Measurements from ENCODE around the gene TRPM7.

Gene TRPM7

DNA sequence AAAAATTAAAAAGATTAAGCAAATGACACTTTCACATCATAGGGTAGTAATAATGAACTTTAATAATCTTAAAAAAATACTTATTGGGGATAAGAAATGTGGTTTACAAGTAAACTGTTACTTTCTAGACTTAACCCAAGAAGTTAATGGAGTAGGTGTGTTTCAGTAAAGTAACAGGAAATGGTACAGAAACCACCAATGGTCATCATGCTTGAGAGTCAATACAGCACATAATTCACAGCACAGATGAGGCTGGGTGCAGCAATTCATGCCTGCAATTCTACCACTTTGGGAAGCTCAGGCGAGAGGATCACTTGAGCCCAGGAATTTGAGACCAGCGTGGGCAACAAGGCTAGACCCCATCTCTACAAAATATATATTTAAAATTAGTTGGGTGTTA lies 128.6 kb downstream of the TRPM7 start:
- DNase-seq: no peak

DNA sequence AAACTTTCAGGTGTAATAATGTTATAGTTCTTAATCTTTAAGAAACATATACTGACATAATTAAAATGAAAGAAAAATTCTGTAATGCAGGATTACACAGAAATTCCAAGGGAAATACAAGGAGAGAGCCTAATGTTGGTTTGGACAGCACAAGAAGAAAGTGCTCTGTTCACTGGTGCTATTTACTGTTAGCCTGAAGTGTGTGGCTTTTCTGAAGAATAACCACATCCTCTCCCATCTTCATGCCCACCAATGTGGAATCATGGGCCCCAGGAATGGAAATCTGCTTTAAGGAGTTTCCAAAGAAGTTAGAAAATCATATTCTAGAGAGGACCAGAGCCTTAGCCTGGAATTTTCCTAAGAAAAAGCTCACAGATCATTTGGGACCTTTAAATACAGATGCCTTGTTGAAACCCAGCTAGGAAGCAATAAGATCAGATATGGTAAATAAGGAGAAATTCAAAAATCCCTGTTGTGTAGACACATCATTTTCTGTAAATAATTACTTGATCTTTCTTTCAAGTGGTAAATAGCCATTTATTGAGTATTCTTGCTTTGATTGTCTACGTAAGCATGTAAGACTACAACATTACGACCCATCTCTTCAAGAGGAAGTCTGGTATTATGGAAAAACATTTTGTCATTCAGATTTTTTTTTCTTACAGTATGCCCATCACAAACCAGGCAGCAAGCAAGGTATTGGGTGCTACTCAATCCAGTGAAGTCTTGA lies 129.8 kb downstream of the TRPM7 start:
- no peak for DNase-seq

DNA sequence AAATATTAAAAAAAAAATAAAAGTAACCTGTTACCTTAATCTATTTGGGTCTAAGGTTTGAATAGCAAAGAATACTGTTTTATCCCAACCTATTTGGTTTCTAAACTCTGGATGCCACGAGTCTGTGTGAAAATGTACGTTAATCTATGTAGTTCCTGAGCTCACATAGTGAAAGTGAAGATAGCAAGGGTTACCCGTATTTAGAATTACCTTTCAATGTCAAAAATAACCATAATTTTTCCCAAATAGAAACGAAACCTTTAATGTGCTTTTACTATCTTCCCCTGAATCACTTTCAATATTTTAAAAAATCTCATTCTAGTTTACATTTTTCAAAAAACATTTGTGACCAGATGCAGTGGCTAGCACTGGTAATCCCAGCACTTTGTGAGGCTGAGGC lies 134.4 kb downstream of the TRPM7 start:
- DNase-seq: no peak

- DNase-seq: no peak
Observed at GRCh38 chr15:50549326-50549725, 137.3 kb downstream of the TRPM7 start.

DNA sequence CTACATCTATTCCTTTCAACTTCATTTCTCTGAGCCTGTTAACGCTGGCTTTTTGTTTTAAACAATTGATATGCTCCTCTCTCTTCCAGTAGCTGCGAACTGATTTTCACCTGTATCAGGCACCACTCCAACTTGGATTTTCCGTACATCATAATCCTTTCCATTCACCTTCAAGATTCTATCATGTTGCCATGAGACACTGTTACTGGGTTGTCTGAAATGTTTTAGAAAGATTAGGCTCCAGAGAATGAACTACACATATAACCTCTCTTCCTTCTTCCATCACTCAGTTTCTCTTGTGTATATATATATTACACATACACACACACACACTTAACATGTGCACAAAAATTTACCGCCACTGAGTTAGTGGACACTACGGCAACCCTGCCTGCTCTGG lies 140.0 kb downstream of the TRPM7 start, which contains the start of gene USP50:
USP50 (minus strand) TSS at position 101 of the 400 bp plus-strand sequence. CDS start 141 bp downstream, outside the sequence.
- no peak for DNase-seq

DNA sequence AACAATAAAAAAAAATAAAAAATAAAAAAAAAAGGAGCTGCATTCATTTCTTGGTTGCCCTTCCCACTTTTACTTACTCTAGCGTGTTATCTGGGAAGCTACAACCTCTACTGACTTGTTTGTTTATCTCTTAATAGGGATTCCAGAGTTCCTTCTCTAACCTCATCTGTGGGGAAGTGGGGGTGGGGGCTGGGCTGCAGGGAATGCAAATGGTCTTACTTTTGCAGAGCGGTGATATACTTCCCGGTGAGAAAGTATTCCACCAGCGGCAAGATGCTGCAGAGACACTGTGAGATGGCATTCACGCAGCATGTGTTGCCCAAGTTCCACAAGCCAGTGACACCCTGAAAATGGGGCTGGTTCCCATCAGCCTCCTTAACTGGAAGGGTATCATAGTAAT lies 142.2 kb downstream of the TRPM7 start:
- no peak for DNase-seq

GRCh38 chr15:50543556-50543955 lies 143.0 kb downstream of the TRPM7 start:
- DNase-seq: peak; percentile 35

GRCh38 chr15:50542887-50543210 lies 143.7 kb downstream of the TRPM7 start:
- peak; percentile 51 for DNase-seq

DNA sequence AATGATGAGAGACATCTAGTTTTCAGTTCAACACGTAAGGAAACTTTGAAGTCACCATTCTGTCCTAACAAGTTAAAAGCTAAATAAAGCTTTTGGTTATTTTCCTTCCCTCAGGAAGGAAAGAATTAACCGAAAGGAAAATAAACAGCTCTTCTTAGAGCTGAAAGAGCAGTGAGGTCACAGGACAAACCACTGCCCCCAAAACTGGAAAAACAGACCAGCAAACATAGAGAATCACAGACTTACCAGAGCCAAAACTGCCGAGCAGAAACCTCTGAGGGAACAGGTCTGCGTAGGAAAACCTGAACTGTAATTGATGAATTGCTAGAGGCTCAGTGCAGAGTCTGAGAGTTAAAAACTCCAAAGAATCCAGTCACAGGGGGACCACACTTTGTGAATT lies 154.8 kb downstream of the TRPM7 start:
- DNase-seq: no peak

DNA sequence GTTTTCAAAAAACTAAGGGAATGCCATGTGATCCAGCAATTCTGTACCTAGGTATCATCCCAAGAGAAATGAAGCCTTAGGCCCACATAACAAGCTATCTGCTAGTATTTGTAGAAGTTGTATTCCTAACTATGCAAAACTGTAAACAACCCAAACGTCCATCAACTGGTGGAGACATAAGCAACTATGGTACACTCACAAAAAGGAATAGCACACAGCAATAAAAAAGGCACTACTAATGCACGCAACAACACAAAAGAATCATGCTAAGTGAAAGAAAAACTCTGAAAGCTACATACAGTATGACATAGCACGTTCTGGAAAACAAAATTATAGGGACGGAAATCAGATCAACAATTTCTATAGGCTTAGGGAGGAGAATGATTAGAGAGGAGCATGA lies 155.4 kb downstream of the TRPM7 start:
- DNase-seq: no peak

DNA sequence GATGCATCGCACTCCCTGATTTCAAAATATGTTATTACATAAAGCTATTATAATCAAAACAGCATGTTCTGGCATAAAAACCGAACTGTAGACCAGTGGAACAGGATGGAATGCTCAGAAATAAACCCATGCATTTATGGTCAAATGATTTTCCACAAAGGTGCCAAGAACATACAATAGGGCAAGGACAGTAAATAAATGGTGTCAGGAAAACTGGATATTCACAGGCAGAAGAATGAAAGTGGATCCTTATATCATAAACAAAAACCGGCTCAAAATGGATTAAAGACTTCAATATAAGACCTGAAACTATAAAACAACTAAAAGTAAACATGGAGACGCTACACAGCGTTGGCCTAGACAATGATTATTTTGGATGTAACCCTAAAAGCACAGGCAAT lies 162.7 kb downstream of the TRPM7 start:
- DNase-seq: no peak

DNA sequence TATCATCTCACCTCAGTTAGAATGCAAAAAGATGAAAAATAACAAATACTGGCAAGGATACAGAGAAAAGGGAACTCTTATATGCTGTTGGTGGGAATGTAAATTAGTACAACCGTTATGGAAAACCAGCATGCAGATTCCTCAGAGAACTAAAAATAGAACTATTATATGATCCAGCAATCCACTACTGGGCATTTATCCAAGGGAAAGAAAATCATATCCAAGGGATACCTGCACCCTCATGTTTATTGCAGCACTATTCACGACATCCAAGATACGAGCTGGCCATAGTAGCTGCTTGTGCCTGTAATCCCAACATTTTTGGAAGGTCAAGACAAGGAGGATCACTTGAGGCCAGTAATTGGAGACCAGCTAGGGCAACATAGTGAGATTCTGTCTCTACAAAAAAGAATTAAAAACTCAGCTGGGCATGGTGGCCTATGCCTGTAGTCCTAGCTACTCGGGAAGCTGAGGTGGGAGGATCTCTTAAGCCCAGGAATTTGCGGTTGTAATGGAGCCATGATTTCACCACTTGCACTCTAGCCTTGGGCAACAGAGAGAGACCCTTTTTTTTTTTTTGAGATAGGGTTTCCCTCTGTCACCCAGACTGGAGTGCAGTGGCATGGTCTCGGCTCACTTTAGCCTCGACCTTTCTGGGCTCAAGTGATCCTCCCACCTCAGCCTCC lies 166.7 kb downstream of the TRPM7 start:
- peak; percentile 36 for DNase-seq

GRCh38 chr15:50513001-50513400 lies 173.6 kb downstream of the TRPM7 start:
- no peak for DNase-seq
